Measurements from ENCODE around the gene ZFAND3. TPM values are rescaled to one million over a fixed set of nuclear protein-coding genes. Genes with fewer than 3 reads are reported as not detected.

ZFAND3 gene
- polyA plus RNA-seq, 1 of the 3 experiments (the other 2 are of a cell fraction), result 16.7 TPM

DNA sequence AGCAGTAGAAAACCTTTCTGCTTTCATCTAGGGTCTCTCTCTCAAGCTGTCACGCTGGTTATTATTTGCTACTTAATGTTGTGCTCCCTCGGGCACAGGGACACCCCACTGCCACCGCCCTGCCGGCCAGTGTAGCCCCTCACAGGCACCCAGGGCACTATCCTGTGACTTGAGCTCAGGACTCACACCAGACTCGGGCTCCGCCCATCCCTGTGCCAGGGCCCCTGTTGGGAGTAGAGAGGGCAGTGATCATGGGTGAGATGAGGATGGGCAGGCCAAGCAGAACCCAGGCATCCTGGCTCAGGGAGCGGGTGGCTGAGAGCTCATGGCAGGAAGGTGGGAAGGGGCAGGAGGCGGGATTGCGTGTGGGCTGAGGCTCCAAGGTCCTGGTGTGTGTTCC, 371.9 kb downstream of the ZFAND3 start:
- Histone ChIP-seq H3K9me2 (no peaks in the 10 kb centered on the region), H3F3A (replicated peaks; ENCODE audit: insufficient read depth) (no peaks in the 10 kb centered on the region), H4K20me1 (ENCODE audit: insufficient read depth) (no peaks in the 10 kb centered on the region), H2AFZ (ENCODE audit: low read depth) (no peak overlapping the region), H3K4me2 (no peak overlapping the region), H3K27ac (ENCODE audit: low read depth in 2 of 2, low read length in 1 of 2) (no peak overlapping the region), H3K9ac (no peak overlapping the region), H3K9me3 (no peaks in the 10 kb centered on the region), H3K4me1 (ENCODE audit: control insufficient read depth in 1 of 2, insufficient read depth in 2 of 2, low read depth in 1 of 2, low read length in 1 of 2) (peaks cover 0 to 33% of the 10 kb centered on the region in 2 experiments; a peak in 2 of 4 replicates), H3K36me3 (replicated peaks in 1 of 2; ENCODE audit: control insufficient read depth in 1 of 2, insufficient read depth in 2 of 2, low read length in 1 of 2) (peaks cover 0 to 3% of the 10 kb centered on the region in 2 experiments), H3K79me2 (ENCODE audit: insufficient read depth) (no peaks in the 10 kb centered on the region), H3K27me3 (ENCODE audit: insufficient read depth) (no peaks in the 10 kb centered on the region), H3K4me3 (ENCODE audit: low read depth in 2 of 2, low read length in 1 of 2) (no peak overlapping the region)
- CTCF ChIA-PET, result no interaction called here
- TF ChIP-seq GABPA (IDR thresholded peaks at IDR 0.05; ENCODE audit: low read depth) (no peak), ELF1 (IDR thresholded peaks at IDR 0.05) (no peak), POLR2AphosphoS5 (IDR thresholded peaks at IDR 0.05; ENCODE audit: low read depth, low read length) (no peak), FOSL2 (IDR thresholded peaks at IDR 0.05; ENCODE audit: borderline replicate concordance, low read depth) (no peak), JUND (IDR thresholded peaks at IDR 0.05) (no peak), TAF1 (IDR thresholded peaks at IDR 0.05; ENCODE audit: borderline replicate concordance, low read depth, low read length) (no peak), RCOR1 (IDR thresholded peaks at IDR 0.05; ENCODE audit: low read length) (no peak), EP300 (IDR thresholded peaks at IDR 0.05; ENCODE audit: borderline replicate concordance in 1 of 2, low read depth in 1 of 2, low read length in 1 of 2) (no peak), YY1 (IDR thresholded peaks at IDR 0.05; ENCODE audit: low read depth) (no peak), SMC3 (IDR thresholded peaks at IDR 0.05; ENCODE audit: low read depth, low read length) (no peak), CHD2 (IDR thresholded peaks at IDR 0.05; ENCODE audit: low read length, partially characterized antibody) (no peak), MXI1 (IDR thresholded peaks at IDR 0.05; ENCODE audit: low read depth, low read length) (no peak), NFIC (IDR thresholded peaks at IDR 0.05; ENCODE audit: borderline replicate concordance) (no peak), FOXJ3 (CRISPR knock-in tag; IDR thresholded peaks at IDR 0.05) (no peak)
- TF ChIP-seq, protein P1, sequence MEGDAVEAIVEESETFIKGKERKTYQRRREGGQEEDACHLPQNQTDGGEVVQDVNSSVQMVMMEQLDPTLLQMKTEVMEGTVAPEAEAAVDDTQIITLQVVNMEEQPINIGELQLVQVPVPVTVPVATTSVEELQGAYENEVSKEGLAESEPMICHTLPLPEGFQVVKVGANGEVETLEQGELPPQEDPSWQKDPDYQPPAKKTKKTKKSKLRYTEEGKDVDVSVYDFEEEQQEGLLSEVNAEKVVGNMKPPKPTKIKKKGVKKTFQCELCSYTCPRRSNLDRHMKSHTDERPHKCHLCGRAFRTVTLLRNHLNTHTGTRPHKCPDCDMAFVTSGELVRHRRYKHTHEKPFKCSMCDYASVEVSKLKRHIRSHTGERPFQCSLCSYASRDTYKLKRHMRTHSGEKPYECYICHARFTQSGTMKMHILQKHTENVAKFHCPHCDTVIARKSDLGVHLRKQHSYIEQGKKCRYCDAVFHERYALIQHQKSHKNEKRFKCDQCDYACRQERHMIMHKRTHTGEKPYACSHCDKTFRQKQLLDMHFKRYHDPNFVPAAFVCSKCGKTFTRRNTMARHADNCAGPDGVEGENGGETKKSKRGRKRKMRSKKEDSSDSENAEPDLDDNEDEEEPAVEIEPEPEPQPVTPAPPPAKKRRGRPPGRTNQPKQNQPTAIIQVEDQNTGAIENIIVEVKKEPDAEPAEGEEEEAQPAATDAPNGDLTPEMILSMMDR (IDR thresholded peaks at IDR 0.05), result no peak
- TF ChIP-seq, protein P2, sequence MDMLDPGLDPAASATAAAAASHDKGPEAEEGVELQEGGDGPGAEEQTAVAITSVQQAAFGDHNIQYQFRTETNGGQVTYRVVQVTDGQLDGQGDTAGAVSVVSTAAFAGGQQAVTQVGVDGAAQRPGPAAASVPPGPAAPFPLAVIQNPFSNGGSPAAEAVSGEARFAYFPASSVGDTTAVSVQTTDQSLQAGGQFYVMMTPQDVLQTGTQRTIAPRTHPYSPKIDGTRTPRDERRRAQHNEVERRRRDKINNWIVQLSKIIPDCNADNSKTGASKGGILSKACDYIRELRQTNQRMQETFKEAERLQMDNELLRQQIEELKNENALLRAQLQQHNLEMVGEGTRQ (IDR thresholded peaks at IDR 0.05; ENCODE audit: borderline replicate concordance, low read depth, low read length), result no peak
- TF ChIP-seq, protein P3, sequence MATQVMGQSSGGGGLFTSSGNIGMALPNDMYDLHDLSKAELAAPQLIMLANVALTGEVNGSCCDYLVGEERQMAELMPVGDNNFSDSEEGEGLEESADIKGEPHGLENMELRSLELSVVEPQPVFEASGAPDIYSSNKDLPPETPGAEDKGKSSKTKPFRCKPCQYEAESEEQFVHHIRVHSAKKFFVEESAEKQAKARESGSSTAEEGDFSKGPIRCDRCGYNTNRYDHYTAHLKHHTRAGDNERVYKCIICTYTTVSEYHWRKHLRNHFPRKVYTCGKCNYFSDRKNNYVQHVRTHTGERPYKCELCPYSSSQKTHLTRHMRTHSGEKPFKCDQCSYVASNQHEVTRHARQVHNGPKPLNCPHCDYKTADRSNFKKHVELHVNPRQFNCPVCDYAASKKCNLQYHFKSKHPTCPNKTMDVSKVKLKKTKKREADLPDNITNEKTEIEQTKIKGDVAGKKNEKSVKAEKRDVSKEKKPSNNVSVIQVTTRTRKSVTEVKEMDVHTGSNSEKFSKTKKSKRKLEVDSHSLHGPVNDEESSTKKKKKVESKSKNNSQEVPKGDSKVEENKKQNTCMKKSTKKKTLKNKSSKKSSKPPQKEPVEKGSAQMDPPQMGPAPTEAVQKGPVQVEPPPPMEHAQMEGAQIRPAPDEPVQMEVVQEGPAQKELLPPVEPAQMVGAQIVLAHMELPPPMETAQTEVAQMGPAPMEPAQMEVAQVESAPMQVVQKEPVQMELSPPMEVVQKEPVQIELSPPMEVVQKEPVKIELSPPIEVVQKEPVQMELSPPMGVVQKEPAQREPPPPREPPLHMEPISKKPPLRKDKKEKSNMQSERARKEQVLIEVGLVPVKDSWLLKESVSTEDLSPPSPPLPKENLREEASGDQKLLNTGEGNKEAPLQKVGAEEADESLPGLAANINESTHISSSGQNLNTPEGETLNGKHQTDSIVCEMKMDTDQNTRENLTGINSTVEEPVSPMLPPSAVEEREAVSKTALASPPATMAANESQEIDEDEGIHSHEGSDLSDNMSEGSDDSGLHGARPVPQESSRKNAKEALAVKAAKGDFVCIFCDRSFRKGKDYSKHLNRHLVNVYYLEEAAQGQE (IDR thresholded peaks at IDR 0.05; ENCODE audit: low read depth, low read length), result no peak
- TF ChIP-seq, protein P4, sequence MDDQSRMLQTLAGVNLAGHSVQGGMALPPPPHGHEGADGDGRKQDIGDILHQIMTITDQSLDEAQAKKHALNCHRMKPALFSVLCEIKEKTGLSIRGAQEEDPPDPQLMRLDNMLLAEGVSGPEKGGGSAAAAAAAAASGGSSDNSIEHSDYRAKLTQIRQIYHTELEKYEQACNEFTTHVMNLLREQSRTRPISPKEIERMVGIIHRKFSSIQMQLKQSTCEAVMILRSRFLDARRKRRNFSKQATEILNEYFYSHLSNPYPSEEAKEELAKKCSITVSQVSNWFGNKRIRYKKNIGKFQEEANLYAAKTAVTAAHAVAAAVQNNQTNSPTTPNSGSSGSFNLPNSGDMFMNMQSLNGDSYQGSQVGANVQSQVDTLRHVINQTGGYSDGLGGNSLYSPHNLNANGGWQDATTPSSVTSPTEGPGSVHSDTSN (IDR thresholded peaks at IDR 0.05), result no peak
- DNase-seq, result no peak
- 86% methylated on average over 9 of the region's 9 CpGs for WGBS (ENCODE audit: low lambda C conversion rate)
- POLR2A ChIA-PET, result no interaction called here

All from SK-N-SH (cell line).